HG03342 (cell line): ENCODE data around the gene SLC23A3.

Experiments
- ATAC-seq: cut with Tn5 transposase; IDR thresholded peaks from one replicate; pipeline ENCODE4 v1.9.1; 2021; ENCODE audit warnings: mild to moderate bottlenecking, moderate library complexity; ENCODE audit not compliant: unreplicated experiment

Gene SLC23A3

GRCh38 chr2:219169930-219170654 lies at the start of gene SLC23A3:
Gene SLC23A3, minus strand, starts transcription at chr2:219170029. Its CDS starts 45 bp downstream, at chr2:219169984.
- ATAC-seq, result no peak

- peak; percentile 76 for ATAC-seq
Measured at GRCh38 chr2:219218732-219219701, 49.2 kb upstream of the SLC23A3 start, which contains the start of gene ABCB6. Gene ABCB6, minus strand, starts transcription at chr2:219218958. Its CDS starts 285 bp downstream, at chr2:219218673.

GRCh38 chr2:219218217-219218731 lies 48.4 kb upstream of the SLC23A3 start:
- ATAC-seq, result peak; percentile 24

GRCh38 chr2:219216535-219216915 lies 46.7 kb upstream of the SLC23A3 start:
- no peak for ATAC-seq

GRCh38 chr2:219215871-219216534 lies 46.2 kb upstream of the SLC23A3 start:
- no peak for ATAC-seq

GRCh38 chr2:219214786-219215185 lies 45.0 kb upstream of the SLC23A3 start:
- no peak for ATAC-seq

- ATAC-seq, result no peak
Measured at GRCh38 chr2:219214141-219214540, 44.3 kb upstream of the SLC23A3 start.

GRCh38 chr2:219213486-219214071 lies 43.8 kb upstream of the SLC23A3 start:
- ATAC-seq, result no peak

- ATAC-seq, result no peak
Measured at GRCh38 chr2:219213026-219213415, 43.2 kb upstream of the SLC23A3 start.

GRCh38 chr2:219210886-219211362 lies 41.1 kb upstream of the SLC23A3 start:
- ATAC-seq, result no peak

GRCh38 chr2:219210196-219210885 lies 40.5 kb upstream of the SLC23A3 start:
- no peak for ATAC-seq

GRCh38 chr2:219209236-219210195 lies 39.7 kb upstream of the SLC23A3 start:
- no peak for ATAC-seq

GRCh38 chr2:219207884-219208740 lies 38.3 kb upstream of the SLC23A3 start:
- ATAC-seq, result no peak

- no peak for ATAC-seq
Measured at GRCh38 chr2:219207134-219207883, 37.5 kb upstream of the SLC23A3 start.

GRCh38 chr2:219206328-219207133 lies 36.7 kb upstream of the SLC23A3 start, which contains the start of gene ZFAND2B:
Gene ZFAND2B, plus strand, starts transcription at chr2:219206782. Its CDS starts 206 bp downstream, at chr2:219206988.
- peak; percentile 97 for ATAC-seq

GRCh38 chr2:219205981-219206327 lies 36.1 kb upstream of the SLC23A3 start:
- ATAC-seq, result no peak
